HG03558 (cell line): Measurements from ENCODE around the gene RGP1.

Experiments used
- ATAC-seq: cut with Tn5 transposase; IDR thresholded peaks from one replicate; pipeline ENCODE4 v1.9.1; 2021; ENCODE audit warnings: moderate number of reproducible peaks; ENCODE audit not compliant: unreplicated experiment; ENCODE audit errors: extremely low read depth

Gene RGP1

DNA sequence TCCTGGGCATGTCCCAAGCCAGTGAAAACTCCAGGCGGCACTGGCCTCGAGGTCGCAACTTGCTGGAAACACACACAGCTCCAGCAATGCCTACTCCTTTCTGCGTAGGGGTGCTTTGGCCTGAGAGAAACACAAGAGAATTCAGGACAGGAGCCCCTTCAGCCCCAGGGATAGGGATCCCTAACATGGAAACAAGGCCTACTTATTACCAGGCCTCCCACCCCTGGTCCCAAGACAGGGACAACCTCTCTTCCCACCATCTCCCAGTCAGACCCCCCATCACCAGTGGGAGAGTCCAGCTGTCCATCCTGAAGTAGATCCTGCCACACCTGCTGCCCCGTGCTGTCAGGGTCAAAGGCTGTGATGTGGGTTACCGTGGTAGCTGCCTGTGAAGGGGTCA, 8.8 kb upstream of the RGP1 start:
- ATAC-seq = no peak

DNA sequence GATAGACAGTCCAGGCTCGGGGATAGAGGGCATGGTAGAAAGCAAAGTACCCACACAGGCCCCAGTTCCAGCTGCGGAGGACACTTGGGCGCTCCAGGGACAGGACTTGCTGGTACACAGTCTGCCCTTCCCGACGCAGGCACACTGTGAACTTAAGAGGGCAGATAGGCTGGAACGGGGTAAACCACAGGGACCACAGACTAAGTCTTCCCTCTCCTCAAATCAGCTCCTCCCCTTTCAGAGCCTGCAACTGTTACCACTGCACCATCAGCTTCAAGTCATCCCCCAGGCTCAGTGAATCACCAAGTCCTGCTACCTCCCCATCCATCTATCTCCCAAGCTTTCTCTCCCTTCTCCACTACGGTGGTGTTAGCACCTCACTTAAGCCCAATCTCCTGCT, 7.3 kb upstream of the RGP1 start:
- ATAC-seq = no peak

DNA sequence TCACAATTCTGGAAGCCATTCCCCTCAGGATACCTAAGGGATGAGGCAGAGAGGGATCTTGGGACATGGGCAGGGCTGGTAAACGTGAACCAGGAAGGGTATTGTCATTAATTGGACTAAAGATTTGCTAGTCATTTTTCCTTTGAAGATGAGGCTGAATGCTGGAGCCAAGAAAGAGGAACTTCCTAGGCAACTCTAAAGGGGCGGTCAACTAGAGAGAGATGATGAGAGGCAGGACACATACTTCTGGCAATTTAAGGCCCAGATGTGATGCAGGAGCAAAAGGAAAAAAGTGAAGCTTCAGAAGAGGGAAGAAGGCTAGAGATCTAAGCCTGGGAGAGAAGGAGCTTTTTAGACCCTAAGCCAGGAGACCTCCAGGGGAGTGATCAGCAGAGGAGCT, 5.6 kb upstream of the RGP1 start:
- ATAC-seq = no peak

- ATAC-seq = no peak
These were observed 5.1 kb upstream of the RGP1 start for GRCh38 chr9:35743880-35744518.

- ATAC-seq = no peak
These were observed 3.5 kb upstream of the RGP1 start for GRCh38 chr9:35745569-35745968.

GRCh38 chr9:35746583-35746982, 2.5 kb upstream of the RGP1 start:
- ATAC-seq = no peak

DNA sequence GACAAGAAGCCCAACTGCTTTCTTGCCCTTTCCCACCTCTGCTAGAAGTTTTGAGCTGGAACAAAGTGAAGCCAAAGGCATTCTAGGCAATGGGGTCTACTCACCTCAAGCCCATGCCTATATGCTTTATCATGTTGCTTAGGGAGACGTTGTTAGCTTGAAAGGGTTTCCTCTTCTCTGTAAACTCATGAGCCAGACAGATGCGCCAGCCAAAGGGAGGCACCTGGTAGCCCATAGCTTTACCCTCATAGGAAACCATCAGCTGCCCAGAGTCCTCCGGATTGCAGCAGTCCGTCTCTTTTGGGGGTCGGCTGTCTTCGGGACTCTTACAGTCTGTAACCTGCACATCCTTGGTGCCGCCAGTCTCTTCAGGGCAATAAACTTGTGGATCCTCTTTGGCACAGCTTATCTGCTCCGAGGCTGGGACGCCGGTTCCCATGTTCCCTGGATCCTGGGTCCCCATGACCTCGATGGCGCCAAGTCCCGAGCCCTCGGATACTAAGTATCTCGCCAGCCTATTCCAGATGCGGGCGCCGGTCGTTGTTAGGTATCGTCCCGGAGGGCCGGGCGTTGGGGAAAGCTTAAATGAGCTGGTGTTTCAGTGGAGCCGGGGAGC, 737 bp upstream of the RGP1 start:
- no peak for ATAC-seq

DNA sequence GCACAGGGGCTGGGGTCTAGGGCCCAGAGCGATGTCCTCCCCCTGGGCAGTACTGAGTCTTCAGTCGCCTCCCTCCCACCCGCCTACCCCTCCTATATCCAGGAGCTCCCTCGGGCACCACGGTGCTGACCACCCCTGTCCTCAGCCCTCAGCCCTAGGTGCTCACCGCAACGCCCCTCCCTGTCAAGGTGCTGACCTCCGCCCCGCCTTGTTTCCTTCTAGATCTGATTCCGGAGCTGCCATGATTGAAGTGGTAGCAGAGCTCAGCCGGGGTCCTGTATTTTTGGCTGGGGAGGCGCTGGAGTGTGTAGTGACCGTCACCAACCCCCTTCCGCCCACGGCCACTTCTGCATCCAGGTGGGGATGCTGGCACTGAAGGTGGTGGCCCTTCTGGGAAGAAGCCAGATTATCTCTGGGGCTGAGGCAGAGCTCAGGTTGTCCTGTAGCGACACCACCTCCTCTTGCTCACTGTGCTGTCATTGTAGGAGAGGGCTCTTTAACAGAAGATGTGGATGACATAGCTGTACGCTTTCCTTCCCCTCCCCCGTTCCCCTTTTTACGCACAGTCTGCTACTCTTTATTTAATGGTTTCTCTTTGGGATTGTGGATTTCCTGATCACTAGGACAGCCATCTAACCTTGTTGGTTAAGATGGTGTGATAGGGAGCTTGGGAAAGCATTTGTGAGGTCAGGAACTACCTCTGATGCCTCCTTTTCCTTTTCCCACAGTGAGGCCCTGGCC, 598 bp downstream of the RGP1 start:
- ATAC-seq = no peak

DNA sequence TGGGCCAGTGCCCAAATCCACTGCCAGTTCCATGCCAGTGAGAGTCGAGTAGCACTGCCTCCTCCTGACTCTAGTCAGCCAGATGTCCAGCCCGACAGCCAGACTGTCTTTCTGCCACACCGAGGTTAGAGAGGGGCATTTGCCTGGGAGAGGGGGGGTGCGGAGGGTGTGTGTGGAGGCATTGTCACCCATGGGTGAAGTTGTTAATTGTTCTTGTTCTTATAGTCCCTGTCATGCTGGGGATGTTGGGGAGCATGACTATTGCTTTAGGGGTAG, 1.1 kb downstream of the RGP1 start:
- no peak for ATAC-seq

DNA sequence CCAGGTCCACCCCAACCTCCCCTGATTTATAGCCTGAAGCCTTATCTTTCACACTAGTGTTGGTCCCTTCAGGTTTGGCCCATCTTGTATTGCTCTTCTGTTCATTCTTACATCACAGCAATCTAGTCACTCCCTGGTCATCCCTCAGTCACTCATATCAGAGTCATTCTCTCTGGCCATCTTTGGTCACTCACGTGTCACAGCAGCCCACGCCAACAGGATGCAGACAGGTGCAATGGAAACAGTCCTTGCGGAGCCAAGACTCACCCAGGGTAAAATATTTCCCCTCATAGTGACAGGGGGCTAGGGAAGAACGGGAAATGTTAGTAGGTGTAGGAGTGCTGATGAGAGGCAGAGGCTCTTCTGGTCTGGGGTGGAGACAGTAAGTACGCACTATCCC, 4.4 kb downstream of the RGP1 start:
- ATAC-seq = no peak

- ATAC-seq = no peak
These were observed 5.2 kb downstream of the RGP1 start, which contains the start of gene MSMP for GRCh38 chr9:35754264-35754663. MSMP (minus strand) TSS chr9:35754276; CDS start chr9:35754129, 147 bp downstream.

- ATAC-seq = no peak
These were observed 6.0 kb downstream of the RGP1 start for GRCh38 chr9:35755071-35755470.

- peak; percentile 37 for ATAC-seq
These were observed 7.5 kb downstream of the RGP1 start for GRCh38 chr9:35756275-35757225.

- peak; percentile 24 for ATAC-seq
These were observed 8.3 kb downstream of the RGP1 start for GRCh38 chr9:35757226-35757891.

- no peak for ATAC-seq
These were observed 8.8 kb downstream of the RGP1 start for GRCh38 chr9:35757892-35758275.

- ATAC-seq = no peak
These were observed 9.5 kb downstream of the RGP1 start for GRCh38 chr9:35758475-35759050.

DNA sequence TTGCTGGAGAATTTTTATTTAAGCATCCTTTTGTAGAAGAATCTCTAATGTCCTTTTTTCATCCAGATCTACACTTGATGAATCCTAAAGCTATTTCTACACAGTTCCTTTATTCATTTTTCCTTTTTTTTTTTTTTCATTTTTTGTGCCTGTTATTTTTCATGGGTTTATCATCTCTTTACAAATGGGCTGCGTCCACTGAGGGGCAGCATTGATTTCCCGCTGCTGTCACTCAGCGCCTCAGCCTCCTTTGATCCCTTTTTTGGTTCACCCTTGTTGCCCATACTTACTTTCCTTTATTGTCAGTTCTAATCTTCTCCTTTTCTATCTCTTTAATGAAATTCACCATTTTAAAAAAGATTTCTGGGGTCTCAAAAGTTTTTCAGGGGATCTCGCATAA, 10.7 kb downstream of the RGP1 start:
- ATAC-seq = no peak

DNA sequence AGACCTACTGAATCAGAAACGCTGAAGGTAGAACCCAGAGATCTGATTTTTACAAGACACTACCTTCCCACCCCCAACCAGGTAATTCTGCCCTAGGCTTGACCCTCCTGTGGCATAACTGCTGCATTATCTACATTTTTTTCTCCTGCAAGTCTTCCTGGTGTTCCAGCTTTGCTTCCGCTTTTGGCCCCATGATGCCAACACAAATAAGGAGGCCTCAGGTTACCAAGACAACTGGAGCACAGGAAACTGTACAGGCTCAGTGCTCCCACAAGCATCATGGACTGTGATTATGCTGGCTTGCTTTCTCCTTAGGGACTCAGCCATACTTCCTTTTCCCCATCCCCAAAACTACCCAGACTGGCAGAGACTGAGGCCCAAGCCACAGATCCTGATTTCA, 11.6 kb downstream of the RGP1 start:
- ATAC-seq = no peak

GRCh38 chr9:35763181-35763580, 14.1 kb downstream of the RGP1 start:
- no peak for ATAC-seq

DNA sequence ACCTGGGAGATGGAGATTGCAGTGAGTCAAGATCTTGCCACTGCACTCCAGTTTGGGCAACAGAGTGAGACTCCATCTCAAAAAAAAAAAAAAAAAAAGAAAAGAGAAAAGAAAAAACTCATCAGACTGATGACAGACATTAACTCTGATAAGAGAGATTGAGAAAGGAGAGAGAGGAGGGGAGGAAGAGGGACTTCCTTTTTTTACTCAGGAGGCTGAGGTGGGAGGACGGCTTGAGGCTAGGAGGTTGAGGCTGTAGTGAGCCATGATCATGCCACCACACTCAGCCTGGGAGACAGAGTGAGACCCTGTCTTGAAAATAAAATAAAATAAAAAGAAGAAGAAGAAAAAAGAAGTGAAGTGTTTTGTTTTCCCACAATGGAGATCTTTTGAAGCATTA, 14.7 kb downstream of the RGP1 start:
- no peak for ATAC-seq
